HTERT RPE-1 (cell line): Measurements from ENCODE around the gene KCNK5.

Experiments
- in situ Hi-C: fragments of 300-500 bp; cut with MboI; formaldehyde crosslinking; loops from 4 replicates; pipeline ENCODE4 v1.14.3; 2020; ENCODE audit warnings: low sequenced_read_pairs

Gene KCNK5

DNA sequence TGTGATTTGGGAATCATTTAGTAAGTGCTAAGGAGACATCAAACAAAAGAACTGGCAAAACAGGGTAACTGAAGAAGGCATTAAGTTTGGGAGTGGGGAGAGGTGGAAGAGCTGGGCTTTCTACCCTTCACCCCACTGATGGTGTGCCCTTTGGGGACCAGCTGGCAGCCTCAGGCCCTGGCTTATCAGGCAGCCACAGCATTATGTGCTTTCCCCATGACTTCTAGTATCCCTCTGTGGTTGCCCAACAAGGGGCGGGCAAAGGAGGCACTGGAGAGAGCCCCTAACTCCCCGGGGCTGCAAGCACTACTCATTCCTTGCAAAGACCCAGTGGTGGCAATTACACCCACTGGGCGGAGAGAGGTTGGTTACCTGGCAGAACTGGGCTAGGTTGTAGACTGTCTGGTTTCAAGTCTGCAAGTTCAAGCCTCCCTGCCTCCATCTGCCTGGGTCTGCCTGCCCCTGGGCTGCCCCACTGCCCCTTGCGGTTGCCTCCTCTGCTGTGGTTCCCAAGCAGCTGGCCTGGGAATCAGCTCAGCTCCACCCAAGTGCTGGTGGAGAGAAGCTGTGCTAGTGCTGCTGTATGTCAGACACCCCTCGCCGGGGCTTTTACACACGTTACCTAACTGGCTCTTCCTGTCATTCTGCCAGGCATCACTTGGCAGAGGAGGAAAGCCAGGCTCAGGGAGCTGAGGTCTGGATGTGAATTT, 29.9 kb downstream of the KCNK5 start:
- in situ Hi-C loops: no loop called here

DNA sequence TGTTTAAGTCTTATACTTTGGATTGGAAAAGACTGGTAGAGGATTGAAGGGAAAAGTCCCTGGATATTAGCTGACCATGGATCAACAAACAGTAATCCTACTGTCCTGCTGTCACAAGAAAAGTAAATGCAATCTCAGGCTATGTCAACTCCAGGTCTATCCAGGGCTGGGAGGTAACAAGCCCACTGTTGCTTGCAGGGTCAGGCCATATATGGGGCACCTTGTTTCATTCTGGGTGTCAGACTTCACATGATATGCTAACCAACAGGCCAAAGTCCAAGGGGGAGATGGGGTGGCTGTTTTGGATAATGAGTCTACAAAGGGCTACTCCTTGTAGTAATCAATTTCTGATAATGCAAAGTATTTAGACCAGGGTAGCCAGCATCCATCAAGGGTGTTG, 30.7 kb downstream of the KCNK5 start:
- in situ Hi-C loops: no loop called here

DNA sequence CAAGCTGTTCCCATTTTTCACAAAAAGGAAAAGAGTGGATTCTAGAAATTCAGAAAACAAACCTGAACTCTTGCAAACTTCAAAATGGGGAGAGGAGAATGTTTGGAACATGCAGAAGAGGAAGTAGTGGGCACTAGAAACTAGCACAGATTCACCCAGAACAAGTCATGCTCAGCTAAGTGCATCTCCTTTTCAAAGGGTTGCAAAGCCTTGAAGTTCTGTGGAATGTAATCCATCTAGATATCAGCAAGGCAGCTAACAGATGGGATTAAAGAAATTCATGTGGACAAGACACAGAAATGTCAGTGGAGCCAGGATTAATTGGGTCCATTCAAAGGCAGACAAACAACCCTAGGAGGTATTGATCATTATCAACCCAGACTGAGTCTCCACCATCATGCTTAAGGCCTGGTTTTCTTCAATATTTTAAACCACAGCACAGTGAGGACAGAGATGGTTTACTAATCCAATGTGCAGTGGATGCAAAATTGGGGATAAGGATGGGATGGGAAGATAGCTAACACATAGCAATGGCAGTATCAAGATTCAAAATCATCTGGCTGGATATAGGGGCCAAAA, 31.3 kb downstream of the KCNK5 start:
- in situ Hi-C loops: no loop called here

DNA sequence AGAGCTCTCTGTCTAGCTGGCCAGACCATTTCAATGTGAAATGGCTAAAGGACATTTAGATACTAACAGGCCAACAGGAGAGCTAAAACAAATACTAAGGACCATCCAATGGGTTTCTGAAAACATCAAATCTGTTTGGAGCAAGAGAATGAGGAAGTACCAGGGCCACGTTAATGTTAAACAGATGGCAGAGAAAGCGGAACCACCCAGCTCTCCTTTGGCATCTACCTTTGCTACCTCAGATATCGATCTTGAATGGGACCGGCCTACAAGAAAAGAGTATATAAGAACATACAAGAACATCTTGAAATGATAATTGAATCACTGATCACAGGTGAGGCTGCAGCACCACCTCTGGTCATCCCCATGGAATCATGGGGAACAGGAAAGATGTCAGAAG, 31.8 kb downstream of the KCNK5 start:
- in situ Hi-C loops: no loop called here

DNA sequence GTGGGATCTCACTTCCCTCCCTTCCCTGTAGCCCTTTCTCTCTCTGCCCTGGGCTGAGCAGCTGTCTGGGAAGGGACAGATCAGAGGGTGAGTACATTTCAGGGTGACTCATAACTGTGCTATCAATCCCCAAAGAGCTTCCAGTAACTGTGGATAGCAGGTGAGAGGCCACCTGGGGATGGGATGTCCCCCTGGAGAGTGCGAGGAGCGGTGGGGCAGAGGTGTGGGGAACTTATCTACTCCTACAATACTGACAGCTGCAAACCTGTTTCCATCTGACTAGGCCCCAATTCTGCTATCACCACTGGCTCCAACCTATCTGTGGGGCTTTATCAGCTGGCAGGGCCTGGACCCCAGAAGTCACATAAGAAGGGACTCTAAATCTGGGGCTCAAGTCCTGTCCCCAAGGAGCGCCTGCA, 32.6 kb downstream of the KCNK5 start:
- in situ Hi-C loops: no loop called here

DNA sequence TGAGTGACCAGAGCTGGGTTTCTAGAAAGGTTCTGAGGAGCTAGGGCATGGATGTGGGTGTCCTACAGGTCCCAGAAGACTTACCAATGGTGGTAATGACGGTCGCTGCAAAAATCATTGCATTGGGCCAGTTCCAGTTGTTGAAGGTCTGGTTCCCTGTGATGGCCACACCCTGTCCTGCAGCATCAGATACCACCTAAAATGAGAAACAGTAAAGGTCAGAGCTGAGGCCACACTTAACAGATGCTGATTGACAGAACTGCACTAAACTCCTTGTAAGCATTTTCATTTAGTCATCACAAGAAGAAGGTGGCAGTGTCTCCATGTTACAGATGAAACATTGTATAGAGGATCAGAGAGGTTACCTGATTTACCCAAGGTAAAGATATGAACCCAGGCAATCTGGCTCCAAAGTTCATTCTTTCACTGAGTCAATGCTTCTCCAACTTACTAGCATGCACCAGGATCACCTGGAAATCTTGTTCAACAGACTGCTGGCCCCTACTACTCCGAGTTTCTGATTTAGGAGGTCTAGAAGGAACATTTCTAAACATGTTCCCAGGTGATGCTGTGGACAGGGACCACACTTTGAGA, 33.4 kb downstream of the KCNK5 start:
- in situ Hi-C loops: no loop called here

DNA sequence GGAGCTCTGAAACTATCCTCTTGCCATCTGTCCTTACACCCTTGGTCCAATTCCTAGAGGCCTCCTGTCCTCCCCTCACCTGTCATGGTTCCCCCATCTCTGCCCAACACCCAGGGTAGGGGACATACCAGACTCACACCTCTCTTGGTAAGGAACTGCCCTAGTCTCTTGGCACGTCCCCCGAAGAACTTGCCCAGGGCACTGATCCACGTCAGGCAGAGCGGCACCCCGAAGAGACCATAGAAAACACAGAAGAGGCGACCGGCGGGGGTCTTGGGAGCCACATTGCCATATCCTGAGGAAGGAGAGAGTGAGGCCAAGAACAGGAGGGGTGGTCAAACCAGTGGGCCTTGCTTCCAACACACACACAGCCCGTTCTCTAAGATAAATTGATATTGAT, 34.8 kb downstream of the KCNK5 start:
- in situ Hi-C loops: no loop called here

DNA sequence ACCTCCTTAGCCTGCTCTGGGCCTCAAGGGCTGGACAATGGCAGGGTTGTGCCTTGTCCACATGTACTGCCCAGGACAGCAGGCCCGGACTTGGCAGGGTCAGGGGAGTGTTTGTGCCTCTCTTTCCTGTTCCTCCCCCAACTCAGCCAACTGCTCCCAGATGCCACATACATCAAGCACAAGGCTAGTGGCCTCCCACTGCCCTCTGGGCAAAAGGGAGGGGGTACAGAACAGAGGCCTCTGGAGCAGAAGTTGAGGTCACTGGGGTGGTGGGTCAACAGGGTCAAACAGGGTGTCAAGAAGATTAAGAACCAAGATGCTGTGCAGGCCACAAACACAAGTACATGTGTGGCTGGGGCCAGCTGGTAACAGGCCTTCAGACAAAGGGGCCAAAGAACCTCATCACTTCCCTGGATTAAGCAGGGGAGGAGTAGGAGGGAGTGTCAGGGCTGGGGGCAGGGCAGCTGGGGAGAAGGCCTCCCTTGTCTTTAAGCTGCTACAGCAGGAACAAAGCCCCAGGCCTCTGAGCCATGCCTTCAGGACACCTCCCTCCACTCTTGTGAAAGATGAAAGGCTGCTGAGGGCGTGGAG, 36.0 kb downstream of the KCNK5 start:
- in situ Hi-C loops: no loop called here

DNA sequence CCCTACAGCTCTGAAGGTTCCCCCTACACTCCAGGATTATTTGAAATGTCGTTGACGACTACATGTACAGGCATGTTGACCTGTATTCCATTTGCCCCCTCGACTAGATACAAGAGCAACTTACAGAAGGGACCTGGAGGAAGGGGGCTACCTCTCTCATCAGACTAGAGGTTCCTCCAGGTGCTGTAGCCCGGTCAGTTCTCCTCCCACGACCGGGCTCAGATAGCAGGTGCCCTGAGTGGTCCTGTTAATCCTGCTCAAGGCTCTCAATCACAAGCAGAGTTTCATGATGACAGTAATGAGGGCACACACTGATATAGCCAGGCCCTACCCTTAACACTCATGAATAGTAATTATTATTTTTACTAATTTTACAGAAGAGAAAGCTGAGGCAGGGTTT, 36.5 kb downstream of the KCNK5 start:
- in situ Hi-C loops: no loop called here

DNA sequence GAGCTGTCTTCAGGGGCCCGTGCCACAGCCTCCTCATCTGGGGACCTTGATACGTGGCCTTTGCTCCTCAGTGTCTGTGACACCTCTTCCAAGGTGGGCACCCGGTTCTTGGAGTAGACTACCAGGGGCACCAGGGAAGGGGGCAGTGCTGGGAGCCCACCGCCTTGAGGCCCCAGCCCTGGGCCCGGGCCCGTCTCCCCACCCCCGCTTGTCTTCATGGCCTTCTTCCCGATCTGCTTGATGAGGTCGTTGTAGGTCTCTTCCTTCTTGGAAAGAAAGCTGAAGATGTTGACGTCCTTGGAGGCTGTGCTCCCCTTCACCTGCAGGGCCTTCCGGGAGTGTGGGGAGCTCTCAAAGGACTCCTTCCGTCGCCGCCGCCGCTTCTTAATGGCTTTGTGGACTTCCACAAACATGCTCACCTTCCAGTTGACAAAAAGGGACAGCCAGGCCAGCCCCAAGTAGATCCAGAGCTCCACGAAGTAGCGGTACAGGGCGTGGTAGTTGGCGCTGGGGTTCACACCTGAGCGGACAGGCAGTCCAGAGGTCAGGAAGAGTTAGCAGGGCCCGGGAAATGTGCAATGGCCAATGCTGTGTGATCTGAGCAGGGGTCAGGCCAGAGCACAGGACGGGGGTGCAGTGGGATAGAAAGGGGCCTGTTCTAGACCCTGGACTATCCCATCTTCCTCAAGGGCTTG, 37.9 kb downstream of the KCNK5 start:
- in situ Hi-C loops: no loop called here

DNA sequence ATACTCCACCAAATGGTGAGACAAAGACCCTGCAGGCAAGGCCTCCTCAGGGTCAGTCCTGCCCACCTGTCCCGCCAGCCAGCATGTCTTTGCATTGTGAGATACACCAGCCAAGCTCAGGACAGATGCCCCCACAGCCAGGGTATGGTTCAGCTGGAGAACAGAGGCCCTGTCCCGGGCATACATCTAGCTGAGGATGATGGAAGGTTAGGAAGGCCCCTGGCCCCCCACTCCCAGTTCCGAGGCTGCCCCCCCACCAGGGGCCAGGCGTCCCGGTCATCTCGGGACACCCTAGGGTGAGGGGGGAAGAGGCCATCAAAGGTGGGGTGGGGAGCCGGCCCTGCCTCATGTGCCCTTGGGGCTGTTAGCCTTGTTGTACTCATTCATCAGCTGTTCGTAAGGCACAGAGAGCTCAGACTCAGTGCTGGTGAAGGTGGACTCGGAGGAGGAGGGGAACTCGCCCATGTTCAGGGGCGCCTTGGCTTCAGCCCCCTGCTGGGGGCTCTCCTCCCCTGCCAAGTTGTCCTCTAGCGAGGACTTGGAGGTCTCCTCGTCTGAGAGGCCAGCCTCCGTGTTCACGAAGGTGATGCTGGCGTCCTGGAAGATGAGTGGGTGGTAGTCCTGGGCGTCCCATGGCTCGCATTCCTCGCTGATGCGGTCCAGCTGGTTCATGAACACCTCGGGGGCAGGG, 38.6 kb downstream of the KCNK5 start:
- in situ Hi-C loops: no loop called here

DNA sequence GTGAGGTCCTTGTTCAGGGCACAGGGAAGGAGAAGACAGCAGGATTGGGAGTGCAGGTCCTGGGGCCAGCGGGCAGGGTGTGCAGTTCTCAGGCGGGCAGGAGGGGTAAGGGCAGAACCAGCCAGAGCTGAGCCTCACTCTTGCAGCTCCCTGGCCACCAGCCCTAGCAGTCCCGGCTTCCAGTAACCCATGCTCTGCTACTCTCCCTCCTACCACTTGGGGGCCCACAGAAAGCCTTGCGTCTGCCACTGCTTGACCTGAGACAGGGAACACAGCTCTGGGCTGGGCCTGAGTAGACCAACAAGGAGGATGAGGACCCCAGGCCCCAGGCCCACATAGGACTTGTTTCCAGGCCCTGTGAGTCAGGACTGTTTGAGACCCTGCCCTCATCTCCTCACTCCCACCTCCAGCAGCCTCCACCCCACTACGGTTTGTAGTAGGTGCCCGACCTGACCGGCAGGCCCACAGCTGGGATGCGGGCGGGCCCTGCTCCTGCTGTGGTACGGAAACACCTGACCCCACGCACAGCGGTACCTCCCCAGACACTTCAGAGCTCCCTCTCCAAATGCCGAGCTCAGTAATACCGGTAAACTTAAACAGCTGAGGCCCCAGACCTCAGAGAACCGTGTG, 39.2 kb downstream of the KCNK5 start:
- in situ Hi-C loops: no loop called here

DNA sequence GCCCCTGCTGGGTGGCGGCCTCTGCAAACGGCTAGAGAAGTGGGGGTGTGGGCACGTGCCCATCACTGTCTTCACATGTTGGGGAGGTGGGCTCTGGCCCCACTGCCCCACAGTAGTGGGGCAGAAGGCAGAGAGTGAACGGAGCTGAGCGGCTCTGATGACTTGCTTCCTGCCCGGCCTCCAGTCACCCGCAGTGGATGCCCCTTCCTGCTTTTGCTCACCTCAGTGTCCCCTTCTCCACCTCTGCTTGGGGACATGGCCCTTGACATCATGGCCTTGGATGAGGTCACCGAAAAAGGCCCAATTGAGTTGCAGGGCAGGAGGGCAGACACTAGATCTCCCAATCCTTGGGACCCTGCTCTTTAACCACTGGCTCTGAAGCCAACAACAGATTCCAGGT, 40.1 kb downstream of the KCNK5 start:
- in situ Hi-C loops: no loop called here

DNA sequence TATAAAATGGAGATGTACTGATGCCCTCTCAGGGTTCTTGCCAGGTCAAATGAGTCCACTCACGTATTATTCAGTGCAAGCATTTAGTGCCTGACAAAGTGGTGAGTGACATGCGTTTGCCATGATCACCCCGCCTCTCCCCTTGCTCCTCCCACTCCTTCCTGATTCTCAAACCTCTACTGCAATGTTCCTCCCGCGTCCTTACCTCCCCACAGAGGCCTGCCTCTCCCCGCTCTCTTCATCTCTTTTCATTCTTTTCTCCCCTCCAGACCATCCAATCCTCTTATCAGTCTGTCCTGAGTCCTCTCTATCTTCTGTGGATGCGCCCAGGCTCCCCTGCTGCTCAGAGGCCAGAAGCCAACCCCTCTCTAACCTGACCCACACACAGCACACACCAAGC, 40.7 kb downstream of the KCNK5 start:
- in situ Hi-C loops: no loop called here

DNA sequence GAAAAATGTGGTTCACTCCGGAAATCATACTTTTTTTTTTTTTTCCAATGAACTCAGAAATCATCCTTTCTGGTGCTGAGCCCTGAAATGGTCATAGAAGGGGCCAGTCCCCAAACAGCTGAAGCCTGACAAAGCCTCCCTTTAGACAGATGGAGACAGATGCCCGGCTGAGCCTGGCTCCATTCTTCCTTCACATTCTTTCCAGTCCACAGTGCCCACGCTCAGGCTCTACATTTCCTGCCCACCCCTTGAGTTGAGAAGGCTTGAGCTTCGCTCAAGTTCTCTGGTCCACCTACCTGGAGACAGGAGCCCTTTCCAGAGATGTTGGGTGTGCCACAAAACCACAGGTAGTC, 41.2 kb downstream of the KCNK5 start:
- in situ Hi-C loops: no loop called here

DNA sequence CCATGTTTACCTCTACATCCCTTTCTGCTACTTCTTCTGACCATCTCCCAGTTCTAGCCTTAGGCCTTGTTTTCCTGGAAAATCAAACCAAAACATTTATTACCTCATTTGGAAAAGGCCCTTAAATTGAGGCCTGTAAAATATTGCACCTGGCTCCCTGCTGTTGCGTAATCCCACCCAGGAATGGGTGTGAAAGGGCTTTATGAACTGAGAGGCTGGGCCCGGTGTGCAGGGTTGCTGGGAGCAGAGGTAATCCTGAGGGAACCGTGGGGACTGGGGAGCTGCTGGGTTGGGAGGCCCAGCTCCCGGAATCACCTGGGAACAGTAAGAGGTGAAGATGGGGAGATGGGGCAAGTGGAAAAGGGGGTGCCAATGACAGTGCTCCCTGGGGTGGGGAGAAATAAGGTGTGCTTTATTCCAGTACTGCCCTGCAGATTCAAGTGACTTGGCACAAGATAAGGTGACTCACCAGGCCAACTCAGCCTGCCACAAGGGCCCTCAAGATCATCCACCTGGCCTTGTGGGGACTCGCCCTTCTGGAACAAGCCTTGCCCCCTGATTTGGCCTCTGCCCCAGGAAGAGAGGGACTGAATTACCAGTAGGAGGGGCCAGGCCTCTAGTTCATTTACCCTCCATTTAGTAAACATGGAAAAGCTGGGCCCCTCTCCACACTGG, 44.2 kb downstream of the KCNK5 start:
- in situ Hi-C loops: no loop called here

DNA sequence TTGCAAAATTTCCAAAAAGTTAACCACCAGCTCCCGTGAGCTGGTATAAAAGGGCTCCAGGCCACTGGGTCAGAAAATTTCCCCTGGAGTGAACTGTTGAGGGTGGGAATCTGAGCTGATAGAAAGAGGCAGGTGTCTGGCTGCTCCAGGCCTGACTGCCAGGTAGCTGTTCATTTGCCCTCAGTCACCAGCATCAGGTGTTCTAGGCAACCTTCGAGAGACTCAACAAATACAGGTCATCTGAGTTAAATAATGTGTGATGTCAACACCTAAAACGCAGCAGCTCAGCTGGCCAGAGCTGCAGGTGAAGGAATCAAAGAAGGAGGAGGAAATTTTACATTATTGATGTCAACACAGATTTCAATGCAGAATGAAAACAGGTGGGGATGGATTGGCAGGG, 46.7 kb downstream of the KCNK5 start:
- in situ Hi-C loops: no loop called here

DNA sequence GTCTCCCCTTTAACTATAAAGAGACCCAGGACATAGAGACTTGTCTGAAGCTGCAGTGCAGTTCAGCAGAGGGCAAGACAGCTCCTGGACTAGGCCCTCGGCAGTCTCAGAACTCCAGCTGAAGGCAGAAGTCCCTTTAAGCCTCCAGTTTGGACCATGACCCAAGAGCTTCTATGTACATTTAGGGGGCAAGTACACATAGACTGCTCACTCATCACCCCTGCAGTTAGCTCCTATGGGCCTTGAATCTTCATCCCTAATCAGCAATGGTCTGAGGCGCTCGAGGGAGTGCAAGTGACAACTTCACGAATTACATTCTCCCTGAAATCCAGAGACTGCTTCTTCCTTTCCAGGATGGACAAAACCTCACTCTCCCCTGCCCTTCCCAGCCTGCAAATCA, 47.4 kb downstream of the KCNK5 start:
- in situ Hi-C loops: no loop called here

DNA sequence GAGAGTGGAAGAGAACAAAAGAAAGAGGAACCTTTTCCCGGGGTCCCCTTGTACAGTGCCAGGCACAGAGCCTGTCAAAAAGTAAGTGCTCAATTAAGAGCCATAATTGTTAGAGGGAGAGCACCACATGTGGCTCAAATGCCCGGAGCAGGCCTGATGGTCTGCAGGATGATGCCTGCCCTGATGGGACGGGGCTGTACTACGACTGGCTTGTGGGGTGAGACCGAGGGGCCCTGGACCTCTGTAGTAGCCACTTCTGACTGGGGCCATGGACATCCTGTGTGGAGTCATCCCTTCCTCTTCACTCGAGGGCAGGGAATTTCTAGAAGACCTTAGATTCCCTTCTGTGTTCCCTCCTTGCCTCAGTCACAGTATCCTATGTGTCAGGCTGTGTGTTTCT, 47.9 kb downstream of the KCNK5 start:
- in situ Hi-C loops: no loop called here

DNA sequence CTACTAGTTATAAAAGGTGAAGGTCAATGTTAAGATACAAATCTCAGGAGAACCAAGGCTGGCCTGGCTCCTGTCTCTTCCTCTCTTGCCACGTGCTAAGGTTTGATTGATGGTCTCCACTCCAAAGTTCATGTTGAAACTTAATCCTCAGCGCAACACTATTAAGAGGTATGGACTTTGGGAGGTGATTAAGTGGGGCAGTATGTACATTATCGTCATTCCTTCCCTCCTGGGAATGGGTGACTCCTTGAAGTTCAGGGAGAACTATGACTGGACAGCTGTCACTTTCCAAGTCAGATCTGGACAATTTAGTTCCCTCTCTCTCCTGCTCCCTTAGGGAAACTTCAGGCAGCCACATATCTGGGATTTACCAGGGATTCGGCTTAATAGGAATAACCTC, 50.5 kb downstream of the KCNK5 start:
- in situ Hi-C loops: no loop called here
